Small intestine (tissue), 7 donors: Measurements from ENCODE around the gene GALT. TPM values are rescaled to one million over a fixed set of nuclear protein-coding genes. Genes with fewer than 3 reads are reported as not detected.
A peak's percentile ranks its signal among the peaks of the same experiment; 100 is the strongest.
"Not testable (repeated sequence)": the region's sequence is repeated elsewhere in the genome, so short reads cannot be mapped to it uniquely, and the experiment has no call there.

Experiments
- DNase-seq, 2 donors: peaks; one replicate each; pipeline versions ENCODE4 v3.0.0 to v3.0.0-alpha.2; 2013
- FAIRE-seq: peaks from 2 replicates; lab custom pipeline; 2012; peaks lifted over from hg19 to GRCh38; lab: Jason Lieb, UNC
- H3K27ac ChIP-seq, 3 donors: one replicate each; pipeline ENCODE4 v1.5.1; 2013; ENCODE audit warnings: low read length in 2 of 3, mild to moderate bottlenecking in 2 of 3, control low read depth in 1 of 3, inconsistent platforms in 1 of 3, low read depth in 1 of 3, moderate library complexity in 1 of 3
- H3K27me3 ChIP-seq, 3 donors: one replicate each; pipeline ENCODE4 v1.6.1; 2013; ENCODE audit warnings: low read length in 3 of 3, inconsistent platforms in 1 of 3; ENCODE audit not compliant: control insufficient read depth in 3 of 3, insufficient read depth in 3 of 3
- H3K36me3 ChIP-seq, 3 donors: one replicate each; pipeline ENCODE4 v1.6.1; 2013; ENCODE audit warnings: low read length in 3 of 3, inconsistent platforms in 1 of 3, low read depth in 1 of 3, mild to moderate bottlenecking in 1 of 3, moderate library complexity in 1 of 3; ENCODE audit not compliant: control insufficient read depth in 3 of 3, insufficient read depth in 2 of 3
- H3K4me1 ChIP-seq, 3 donors: one replicate each; pipeline ENCODE4 v1.6.1; 2013; ENCODE audit warnings: low read length in 2 of 3, inconsistent platforms in 1 of 3, low read depth in 1 of 3, mild to moderate bottlenecking in 1 of 3, moderate library complexity in 1 of 3; ENCODE audit not compliant: control insufficient read depth in 3 of 3, insufficient read depth in 2 of 3
- H3K4me3 ChIP-seq, 3 donors: one replicate each; pipeline ENCODE4 v1.5.1; 2013; ENCODE audit warnings: low read length in 3 of 3, control low read depth in 1 of 3, inconsistent platforms in 1 of 3, low read depth in 1 of 3, mild to moderate bottlenecking in 1 of 3, moderate library complexity in 1 of 3
- H3K9me3 ChIP-seq, 2 donors: one replicate each; pipeline ENCODE4 v1.6.1; 2013; ENCODE audit warnings: low read depth in 1 of 2, low read length in 1 of 2; ENCODE audit not compliant: control insufficient read depth in 2 of 2, insufficient read depth in 1 of 2
- WGBS, 3 donors: extraction: QIAGEN DNeasy Blood & Tissue Kit; methylation state at CpG; one replicate each; pipeline ENCODE4 v1.1.7; 2013; 5-methylcytosine and 5-hydroxymethylcytosine counted together
- polyA plus RNA-seq, 4 donors: library from polyadenylated mRNA; stranded (reverse) in 3 of 4; unstranded in 1 of 4; fragments of 200-250 nt in 3 of 4; fragments of 120-200 nt in 1 of 4; gene quantifications; one replicate each; pipeline versions ENCODE4 v1.2.1 to v1.2.3, GENCODE V29; 2013
- donor health status: healthy with polysubstance abuse.
- donor health status: control.
- donor health status: control.
- donor health status: Bipolar disorder and iron deficiency.
- donor health status: healthy.

Gene GALT
- polyA plus RNA-seq, 4 donors, result 37.4 to 106 (median 65.2) TPM

- FAIRE-seq (no peak), DNase-seq (peak; percentile 94 to 97)
- H3K9me3 ChIP-seq, result no peaks in the 10 kb centered on the region
- peaks cover 0 to 16% (median 0%) of the 10 kb centered on the region in 3 donors for H3K36me3 ChIP-seq
- peaks cover 0 to 21% (median 3%) of the 10 kb centered on the region in 3 donors for H3K4me1 ChIP-seq
- 0 to 1% (median 0%) methylated on average over 59 to 74 of the region's 74 CpGs for WGBS, 3 donors
- peak within 1 kb of the TSS; percentile 75 to 92 (median 79) for H3K27ac ChIP-seq
- H3K4me3 ChIP-seq, result peak within 1 kb of the TSS; percentile 36 to 72 (median 70)
- no peaks in the 10 kb centered on the region for H3K27me3 ChIP-seq
Measured at GRCh38 chr9:34637356-34638137, 8.9 kb upstream of the GALT start, which contains the start of gene SIGMAR1. TSS of gene SIGMAR1 (minus strand) at chr9:34637787. CDS start at chr9:34637697, 90 bp downstream.

- no peak for FAIRE-seq
- no peaks in the 10 kb centered on the region for H3K27me3 ChIP-seq
- DNase-seq, result peak in 1 of 2 donors; percentile 53
- peaks cover 0 to 16% (median 0%) of the 10 kb centered on the region in 3 donors for H3K36me3 ChIP-seq
- no peaks in the 10 kb centered on the region for H3K9me3 ChIP-seq
- 2 to 14% (median 10%) methylated on average over 7 of the region's 7 CpGs for WGBS, 3 donors
- peak overlapping the region; percentile 75 to 92 (median 79) for H3K27ac ChIP-seq
- H3K4me1 ChIP-seq, result peaks cover 0 to 21% (median 3%) of the 10 kb centered on the region in 3 donors
- H3K4me3 ChIP-seq, result peak overlapping the region; percentile 36 to 72 (median 70)
Measured at GRCh38 chr9:34638138-34638445, 8.4 kb upstream of the GALT start.

GRCh38 chr9:34639322-34639721, 7.2 kb upstream of the GALT start:
- WGBS, 3 donors, result 82 to 89% (median 85%) methylated on average over 8 of the region's 8 CpGs
- DNase-seq, H3K27ac ChIP-seq, FAIRE-seq, H3K27me3 ChIP-seq, H3K4me3 ChIP-seq, H3K9me3 ChIP-seq: not testable (repeated sequence)
- peaks cover 0 to 16% (median 0%) of the 10 kb centered on the region in 3 donors for H3K36me3 ChIP-seq
- peaks cover 0 to 22% (median 3%) of the 10 kb centered on the region in 3 donors for H3K4me1 ChIP-seq

- FAIRE-seq, result no peak
- Histone ChIP-seq H3K4me1 (peaks cover 1 to 33% (median 3%) of the 10 kb centered on the region in 3 donors), H3K4me3 (no peak overlapping the region), H3K27ac (no peak overlapping the region), H3K27me3 (no peaks in the 10 kb centered on the region), H3K36me3 (peaks cover 0 to under 1% (median 0%) of the 10 kb centered on the region in 3 donors), H3K9me3 (no peaks in the 10 kb centered on the region)
- 92 to 100% (median 97%) methylated on average over 1 of the region's 1 CpG for WGBS, 3 donors
- no peak for DNase-seq
Measured at GRCh38 chr9:34642679-34643078, 3.8 kb upstream of the GALT start.

DNA sequence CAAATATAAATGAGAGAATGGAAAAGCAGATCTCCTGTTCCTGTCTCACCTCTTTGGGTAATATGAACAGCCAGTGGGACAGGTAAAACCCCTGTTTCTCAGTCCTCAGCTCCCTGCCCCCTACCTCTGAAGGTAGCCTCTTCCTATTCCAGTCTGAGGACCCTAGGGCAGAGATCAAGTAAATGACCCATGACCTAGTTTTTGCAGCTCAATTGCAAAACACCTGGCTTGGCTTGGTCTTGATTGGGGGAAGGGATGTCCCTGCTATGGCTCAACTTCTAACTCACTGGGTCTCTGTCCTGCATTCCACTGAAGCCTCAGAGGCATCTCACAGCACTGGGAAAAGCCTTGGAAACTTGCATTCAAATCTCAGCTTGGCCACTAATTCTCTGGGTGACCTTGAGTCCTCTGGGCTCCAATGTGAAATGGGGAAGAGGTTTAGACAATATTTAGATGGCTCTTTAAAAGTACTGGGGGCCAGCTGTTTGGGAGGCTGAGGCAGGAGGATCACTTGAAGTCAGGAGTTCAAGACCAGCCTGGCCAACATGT, 1.6 kb upstream of the GALT start:
- DNase-seq (peak; percentile 57 to 78), FAIRE-seq (no peak)
- Histone ChIP-seq H3K36me3 (peaks cover 0 to 22% (median 9%) of the 10 kb centered on the region in 3 donors), H3K4me3 (no peak overlapping the region), H3K4me1 (peaks cover 0 to 38% (median 5%) of the 10 kb centered on the region in 3 donors), H3K9me3 (no peaks in the 10 kb centered on the region), H3K27ac (peak overlapping the region in 1 of 3 donors; percentile 18), H3K27me3 (no peaks in the 10 kb centered on the region)

GRCh38 chr9:34647084-34647403, 569 bp downstream of the GALT start:
- H3K4me3 ChIP-seq, result peak overlapping the region; percentile 58 to 82 (median 68)
- H3K27ac ChIP-seq, result peak overlapping the region; percentile 90 to 93 (median 91)
- peaks cover 0 to 36% (median 9%) of the 10 kb centered on the region in 3 donors for H3K36me3 ChIP-seq
- H3K4me1 ChIP-seq, result peaks cover 0 to 51% (median 7%) of the 10 kb centered on the region in 3 donors
- whole genome bisulfite sequencing, 3 donors, result 1 to 3% (median 1%) methylated on average over 8 of the region's 8 CpGs
- H3K27me3 ChIP-seq, result no peaks in the 10 kb centered on the region
- DNase-seq (no peak), FAIRE-seq (no peak)
- no peaks in the 10 kb centered on the region for H3K9me3 ChIP-seq

DNA sequence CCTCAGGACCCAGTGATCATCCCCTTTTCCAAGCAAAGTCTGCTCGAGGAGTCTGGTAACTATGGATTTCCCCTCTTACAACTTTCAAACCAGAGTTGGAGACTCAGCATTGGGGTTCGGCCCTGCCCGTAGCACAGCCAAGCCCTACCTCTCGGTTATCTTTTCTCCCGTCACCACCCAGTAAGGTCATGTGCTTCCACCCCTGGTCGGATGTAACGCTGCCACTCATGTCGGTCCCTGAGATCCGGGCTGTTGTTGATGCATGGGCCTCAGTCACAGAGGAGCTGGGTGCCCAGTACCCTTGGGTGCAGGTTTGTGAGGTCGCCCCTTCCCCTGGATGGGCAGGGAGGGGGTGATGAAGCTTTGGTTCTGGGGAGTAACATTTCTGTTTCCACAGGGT, 1.2 kb downstream of the GALT start:
- DNase-seq (peak; percentile 67 to 76), FAIRE-seq (no peak)
- Histone ChIP-seq H3K27me3 (no peaks in the 10 kb centered on the region), H3K27ac (peak overlapping the region; percentile 90 to 93 (median 91)), H3K9me3 (no peaks in the 10 kb centered on the region), H3K4me1 (peaks cover 0 to 56% (median 7%) of the 10 kb centered on the region in 3 donors), H3K4me3 (peak overlapping the region in 2 of 3 donors; percentile 58 to 68), H3K36me3 (peaks cover 0 to 36% (median 9%) of the 10 kb centered on the region in 3 donors)
- 16 to 46% (median 39%) methylated on average over 10 of the region's 10 CpGs for WGBS, 3 donors

GRCh38 chr9:34648673-34649072, 2.2 kb downstream of the GALT start:
- Histone ChIP-seq H3K4me3 (no peak overlapping the region), H3K9me3 (no peaks in the 10 kb centered on the region), H3K4me1 (peaks cover 0 to 67% (median 10%) of the 10 kb centered on the region in 3 donors), H3K36me3 (peaks cover 0 to 36% (median 9%) of the 10 kb centered on the region in 3 donors), H3K27me3 (no peaks in the 10 kb centered on the region), H3K27ac (no peak overlapping the region)
- DNase-seq, result no peak
- no peak for FAIRE-seq
- WGBS, 3 donors, result 93 to 94% (median 93%) methylated on average over 8 of the region's 8 CpGs
